Measurements from ENCODE around the gene GSC2.
"Not testable (repeated sequence)": the region's sequence is repeated elsewhere in the genome, so short reads cannot be mapped to it uniquely, and the experiment has no call there.

GSC2 gene

GRCh38 chr22:19156109-19156508, 6.0 kb upstream of the GSC2 start:
- not testable (repeated sequence) for DNase-seq (ENCODE audit: low read depth in 1 of 2, low spot score in 1 of 2)

- no peak for DNase-seq (ENCODE audit: low read depth in 1 of 2, low spot score in 1 of 2)
Observed at GRCh38 chr22:19152942-19153883, 3.1 kb upstream of the GSC2 start.

- no peak for DNase-seq (ENCODE audit: low read depth in 1 of 2, low spot score in 1 of 2)
Observed at GRCh38 chr22:19151329-19152191, 1.5 kb upstream of the GSC2 start.

GRCh38 chr22:19150482-19151328, 613 bp upstream of the GSC2 start:
- DNase-seq (ENCODE audit: low read depth in 1 of 2, low spot score in 1 of 2) = no peak

- DNase-seq (ENCODE audit: low read depth in 1 of 2, low spot score in 1 of 2) = no peak
Observed at GRCh38 chr22:19149047-19149883, 827 bp downstream of the GSC2 start.

GRCh38 chr22:19148417-19149046, 1.6 kb downstream of the GSC2 start:
- no peak for DNase-seq (ENCODE audit: low read depth in 1 of 2, low spot score in 1 of 2)

GRCh38 chr22:19147195-19147780, 2.8 kb downstream of the GSC2 start:
- no peak for DNase-seq (ENCODE audit: low read depth in 1 of 2, low spot score in 1 of 2)

GRCh38 chr22:19146215-19146968, 3.7 kb downstream of the GSC2 start:
- DNase-seq (ENCODE audit: low read depth in 1 of 2, low spot score in 1 of 2) = no peak

- DNase-seq (ENCODE audit: low read depth in 1 of 2, low spot score in 1 of 2) = no peak
Observed at GRCh38 chr22:19143967-19144400, 6.1 kb downstream of the GSC2 start.

GRCh38 chr22:19143212-19143611, 6.9 kb downstream of the GSC2 start:
- no peak for DNase-seq (ENCODE audit: low read depth in 1 of 2, low spot score in 1 of 2)

GRCh38 chr22:19142394-19142793, 7.7 kb downstream of the GSC2 start:
- DNase-seq (ENCODE audit: low read depth in 1 of 2, low spot score in 1 of 2) = no peak

- DNase-seq (ENCODE audit: low read depth in 1 of 2, low spot score in 1 of 2) = no peak
Observed at GRCh38 chr22:19139974-19140373, 10.1 kb downstream of the GSC2 start.

- no peak for DNase-seq (ENCODE audit: low read depth in 1 of 2, low spot score in 1 of 2)
Observed at GRCh38 chr22:19139001-19139356, 11.1 kb downstream of the GSC2 start.

- no peak for DNase-seq (ENCODE audit: low read depth in 1 of 2, low spot score in 1 of 2)
Observed at GRCh38 chr22:19138217-19139000, 11.7 kb downstream of the GSC2 start.

GRCh38 chr22:19137384-19138216, 12.5 kb downstream of the GSC2 start:
- DNase-seq (ENCODE audit: low read depth in 1 of 2, low spot score in 1 of 2) = no peak

- DNase-seq (ENCODE audit: low read depth in 1 of 2, low spot score in 1 of 2) = no peak
Observed at GRCh38 chr22:19136915-19137314, 13.2 kb downstream of the GSC2 start.

- DNase-seq (ENCODE audit: low read depth in 1 of 2, low spot score in 1 of 2) = no peak
Observed at GRCh38 chr22:19134874-19135273, 15.2 kb downstream of the GSC2 start.

Measured in activated T-helper 1 cell treated with anti-CD3 and anti-CD28 coated beads, Interleukin-2, amount 50 U/mL, for 16 hours (primary cell).